Skeletal muscle cell (primary cell): Measurements from ENCODE around the gene FKRP.
"Not testable (repeated sequence)": the region's sequence is repeated elsewhere in the genome, so short reads cannot be mapped to it uniquely, and the experiment has no call there.

Experiments
- DNase-seq: peaks from one replicate; pipeline ENCODE4 v3.0.0-alpha.2; 2010; ENCODE audit warnings: low read depth
- H3K4me3 ChIP-seq: 2 replicates; pipeline ENCODE4 v1.5.1; 2011; ENCODE audit warnings: low read depth, mild to moderate bottlenecking, control low read depth, low read length, moderate library complexity

FKRP gene

GRCh38 chr19:46776927-46777911, 31.4 kb downstream of the FKRP start:
- no peak for DNase-seq
- H3K4me3 ChIP-seq, result no peak overlapping the region

- not testable (repeated sequence) for H3K4me3 ChIP-seq, DNase-seq
These were observed 32.2 kb downstream of the FKRP start for GRCh38 chr19:46777956-46778645.

GRCh38 chr19:46782355-46783019, 36.6 kb downstream of the FKRP start:
- no peak overlapping the region for H3K4me3 ChIP-seq
- no peak for DNase-seq

GRCh38 chr19:46783670-46784069, 37.8 kb downstream of the FKRP start:
- peak overlapping the region; percentile 84 for H3K4me3 ChIP-seq
- DNase-seq, result no peak

GRCh38 chr19:46784262-46785053, 38.6 kb downstream of the FKRP start:
- peak; percentile 72 for DNase-seq
- peak overlapping the region; percentile 84 for H3K4me3 ChIP-seq

GRCh38 chr19:46785054-46785979, 39.5 kb downstream of the FKRP start:
- DNase-seq, result no peak
- H3K4me3 ChIP-seq, result peak overlapping the region; percentile 84

GRCh38 chr19:46785980-46786235, 40.1 kb downstream of the FKRP start:
- DNase-seq, result no peak
- H3K4me3 ChIP-seq, result peak overlapping the region; percentile 84

GRCh38 chr19:46786236-46787039, 40.6 kb downstream of the FKRP start:
- H3K4me3 ChIP-seq, result peak overlapping the region; percentile 84
- DNase-seq, result peak; percentile 36

GRCh38 chr19:46787040-46787330, 41.1 kb downstream of the FKRP start:
- DNase-seq, result no peak
- H3K4me3 ChIP-seq, result peak overlapping the region; percentile 84

- H3K4me3 ChIP-seq, result peak overlapping the region; percentile 84
- peak; percentile 43 for DNase-seq
These were observed 41.7 kb downstream of the FKRP start for GRCh38 chr19:46787331-46788261.

GRCh38 chr19:46788262-46788967, 42.6 kb downstream of the FKRP start, which contains the start of gene SLC1A5:
TSS of gene SLC1A5 (minus strand) at chr19:46788594. CDS start at chr19:46787965, 629 bp downstream.
- peak; percentile 90 for DNase-seq
- peak within 1 kb of the TSS; percentile 84 for H3K4me3 ChIP-seq

GRCh38 chr19:46788968-46789338, 43.1 kb downstream of the FKRP start:
- H3K4me3 ChIP-seq, result no peak overlapping the region
- no peak for DNase-seq

GRCh38 chr19:46789371-46789770, 43.5 kb downstream of the FKRP start:
- DNase-seq, result no peak
- H3K4me3 ChIP-seq, result no peak overlapping the region

- no peak overlapping the region for H3K4me3 ChIP-seq
- no peak for DNase-seq
These were observed 46.1 kb downstream of the FKRP start for GRCh38 chr19:46791944-46792343.

GRCh38 chr19:46797881-46798280, 52.0 kb downstream of the FKRP start:
- DNase-seq, result no peak
- H3K4me3 ChIP-seq, result no peak overlapping the region

- DNase-seq, result no peak
- no peak overlapping the region for H3K4me3 ChIP-seq
These were observed 52.9 kb downstream of the FKRP start for GRCh38 chr19:46798713-46799112.
